Mammary epithelial cell (primary cell): ENCODE data around the gene EIF4EBP2.

Experiments used
- CTCF ChIP-seq, 2 donors: IDR thresholded peaks in 1 of 2; conservative IDR thresholded peaks in 1 of 2; 2 replicates each; pipeline ENCODE4 v1.5.1; 2011 to 2012; ENCODE audit warnings: inconsistent platforms in 2 of 2, low read length in 2 of 2, mild to moderate bottlenecking in 2 of 2, control low read depth in 1 of 2, low read depth in 1 of 2; ENCODE audit not compliant: insufficient read depth in 1 of 2; ENCODE audit errors: extremely low read depth in 1 of 2
- EZH2 ChIP-seq: IDR thresholded peaks from 2 replicates; pipeline ENCODE4 v1.6.1; 2012; ENCODE audit warnings: low read length, inconsistent platforms, borderline replicate concordance

GRCh38 chr10:70405037-70405824 is 1.3 kb downstream of the EIF4EBP2 start:
- TF ChIP-seq EZH2, result no peak
- TF ChIP-seq CTCF (conservative IDR thresholded peaks at IDR 0.05 in 1 of 2, IDR thresholded peaks at IDR 0.05 in 1 of 2; ENCODE audit: extremely low read depth in 1 of 2, insufficient read depth in 1 of 2, low read depth in 1 of 2, low read length in 2 of 2), result no peak
